Measurements from ENCODE around the gene IQGAP1. TPM values are rescaled to one million over a fixed set of nuclear protein-coding genes. Genes with fewer than 3 reads are reported as not detected.

IQGAP1 gene
- total RNA-seq, 1 donor from 2014 or later, result 61.1 TPM

DNA sequence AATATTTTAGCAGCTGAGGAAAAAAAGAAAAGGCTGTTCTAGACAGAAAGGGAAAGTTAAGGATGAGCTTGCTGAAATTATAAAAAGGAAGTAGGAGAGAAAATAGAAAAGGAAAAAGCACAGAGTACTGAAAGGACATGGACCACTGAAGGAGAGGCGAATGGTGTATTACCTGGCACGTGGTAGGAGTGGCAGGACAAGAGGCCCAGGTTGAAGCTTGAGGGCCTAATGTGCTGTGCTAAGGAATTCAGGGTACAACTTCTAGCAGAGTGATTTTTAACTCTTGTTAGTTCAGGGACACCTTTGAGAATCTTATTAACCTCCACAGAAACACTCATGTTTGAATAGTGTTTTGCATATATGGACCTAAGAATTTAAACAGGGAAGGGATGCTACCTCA is 81.7 kb downstream of the IQGAP1 start:
- Mint-ChIP-seq H3K4me3 (ENCODE audit: unreplicated experiment) (no peak overlapping the region), H3K27me3 (ENCODE audit: unreplicated experiment) (peaks cover 3% of the 10 kb centered on the region), H3K4me1 (ENCODE audit: low read depth, unreplicated experiment) (peaks cover 3% of the 10 kb centered on the region), H3K27ac (ENCODE audit: unreplicated experiment) (no peak overlapping the region), H3K9me3 (ENCODE audit: unreplicated experiment) (peaks cover 2% of the 10 kb centered on the region), H3K36me3 (ENCODE audit: unreplicated experiment) (no peaks in the 10 kb centered on the region)
- TF ChIP-seq, protein P1, sequence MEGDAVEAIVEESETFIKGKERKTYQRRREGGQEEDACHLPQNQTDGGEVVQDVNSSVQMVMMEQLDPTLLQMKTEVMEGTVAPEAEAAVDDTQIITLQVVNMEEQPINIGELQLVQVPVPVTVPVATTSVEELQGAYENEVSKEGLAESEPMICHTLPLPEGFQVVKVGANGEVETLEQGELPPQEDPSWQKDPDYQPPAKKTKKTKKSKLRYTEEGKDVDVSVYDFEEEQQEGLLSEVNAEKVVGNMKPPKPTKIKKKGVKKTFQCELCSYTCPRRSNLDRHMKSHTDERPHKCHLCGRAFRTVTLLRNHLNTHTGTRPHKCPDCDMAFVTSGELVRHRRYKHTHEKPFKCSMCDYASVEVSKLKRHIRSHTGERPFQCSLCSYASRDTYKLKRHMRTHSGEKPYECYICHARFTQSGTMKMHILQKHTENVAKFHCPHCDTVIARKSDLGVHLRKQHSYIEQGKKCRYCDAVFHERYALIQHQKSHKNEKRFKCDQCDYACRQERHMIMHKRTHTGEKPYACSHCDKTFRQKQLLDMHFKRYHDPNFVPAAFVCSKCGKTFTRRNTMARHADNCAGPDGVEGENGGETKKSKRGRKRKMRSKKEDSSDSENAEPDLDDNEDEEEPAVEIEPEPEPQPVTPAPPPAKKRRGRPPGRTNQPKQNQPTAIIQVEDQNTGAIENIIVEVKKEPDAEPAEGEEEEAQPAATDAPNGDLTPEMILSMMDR (IDR thresholded peaks at IDR 0.05; ENCODE audit: partially characterized antibody, unreplicated experiment), result no peak
- DNase-seq, result no peak

DNA sequence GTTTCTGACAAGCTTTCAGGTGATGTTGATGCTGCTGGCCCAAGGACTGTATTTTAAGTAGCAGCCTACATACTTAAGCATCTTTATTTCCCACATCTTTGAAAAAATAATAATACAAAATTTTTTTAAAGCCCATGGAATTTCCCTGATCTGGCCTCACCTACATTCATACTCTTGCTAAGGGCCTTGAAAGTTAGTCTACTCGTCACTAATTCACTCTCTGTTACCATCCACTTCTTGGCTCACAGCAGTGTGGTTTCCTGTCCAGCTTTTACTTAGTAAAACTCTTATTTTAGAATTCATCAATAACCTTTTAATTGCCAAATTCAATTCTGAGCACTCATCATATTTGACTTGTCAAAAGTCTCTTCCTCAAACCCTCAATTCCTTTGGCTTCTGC is 82.4 kb downstream of the IQGAP1 start:
- Mint-ChIP-seq H3K9me3 (ENCODE audit: unreplicated experiment) (peaks cover 2% of the 10 kb centered on the region), H3K27me3 (ENCODE audit: unreplicated experiment) (peaks cover 3% of the 10 kb centered on the region), H3K4me3 (ENCODE audit: unreplicated experiment) (no peak overlapping the region), H3K4me1 (ENCODE audit: low read depth, unreplicated experiment) (peaks cover 3% of the 10 kb centered on the region), H3K27ac (ENCODE audit: unreplicated experiment) (no peak overlapping the region), H3K36me3 (ENCODE audit: unreplicated experiment) (no peaks in the 10 kb centered on the region)
- TF ChIP-seq, protein P1 (IDR thresholded peaks at IDR 0.05; ENCODE audit: partially characterized antibody, unreplicated experiment), result no peak
- DNase-seq, result no peak

DNA sequence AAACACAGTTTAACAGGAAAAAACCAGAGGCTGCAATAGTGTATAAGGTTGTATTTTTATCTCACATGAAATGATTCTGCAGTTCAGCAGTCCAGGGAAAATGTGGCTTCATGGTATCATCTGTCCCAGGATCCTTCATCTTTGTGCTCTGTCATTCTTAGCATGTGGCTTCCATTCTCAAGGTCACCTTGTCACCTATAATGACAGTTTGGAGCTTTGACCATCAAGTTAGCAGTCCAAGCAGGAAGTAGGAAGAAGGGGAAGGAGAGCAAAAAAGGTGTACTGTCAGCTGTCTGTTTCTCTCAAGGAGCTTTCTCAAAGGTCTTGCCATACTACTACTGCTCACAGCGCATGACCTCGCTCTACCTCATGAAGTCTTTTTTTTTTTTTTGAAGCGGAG is 83.1 kb downstream of the IQGAP1 start:
- H3K36me3 Mint-ChIP-seq (ENCODE audit: unreplicated experiment), result no peaks in the 10 kb centered on the region
- H3K27ac Mint-ChIP-seq (ENCODE audit: unreplicated experiment), result no peak overlapping the region
- no peak overlapping the region for H3K4me3 Mint-ChIP-seq (ENCODE audit: unreplicated experiment)
- H3K9me3 Mint-ChIP-seq (ENCODE audit: unreplicated experiment), result peaks cover 2% of the 10 kb centered on the region
- peaks cover 3% of the 10 kb centered on the region for H3K27me3 Mint-ChIP-seq (ENCODE audit: unreplicated experiment)
- no peak for DNase-seq
- peaks cover 3% of the 10 kb centered on the region for H3K4me1 Mint-ChIP-seq (ENCODE audit: low read depth, unreplicated experiment)
- TF ChIP-seq, protein P1 (IDR thresholded peaks at IDR 0.05; ENCODE audit: partially characterized antibody, unreplicated experiment), result no peak

DNA sequence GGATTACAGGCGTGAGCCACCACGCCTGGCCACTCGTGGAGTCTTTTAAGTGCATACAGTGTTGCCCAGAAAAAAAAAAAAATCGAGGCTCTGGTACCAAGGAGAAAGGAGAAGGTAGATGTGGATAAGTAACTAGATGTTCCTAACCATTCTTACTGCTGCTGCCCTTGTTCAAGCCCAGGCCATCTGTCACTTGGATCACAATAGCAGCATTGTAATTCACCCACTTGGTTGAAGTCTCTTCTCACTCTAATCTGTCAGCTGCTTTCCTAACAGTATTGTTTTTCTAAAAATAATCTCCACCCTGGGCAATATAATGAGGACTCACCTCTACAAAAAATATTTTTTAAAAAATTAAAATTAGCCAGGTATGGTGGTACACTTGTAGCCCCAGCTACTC is 83.7 kb downstream of the IQGAP1 start:
- Mint-ChIP-seq H3K36me3 (ENCODE audit: unreplicated experiment) (no peaks in the 10 kb centered on the region), H3K4me3 (ENCODE audit: unreplicated experiment) (no peak overlapping the region)

DNA sequence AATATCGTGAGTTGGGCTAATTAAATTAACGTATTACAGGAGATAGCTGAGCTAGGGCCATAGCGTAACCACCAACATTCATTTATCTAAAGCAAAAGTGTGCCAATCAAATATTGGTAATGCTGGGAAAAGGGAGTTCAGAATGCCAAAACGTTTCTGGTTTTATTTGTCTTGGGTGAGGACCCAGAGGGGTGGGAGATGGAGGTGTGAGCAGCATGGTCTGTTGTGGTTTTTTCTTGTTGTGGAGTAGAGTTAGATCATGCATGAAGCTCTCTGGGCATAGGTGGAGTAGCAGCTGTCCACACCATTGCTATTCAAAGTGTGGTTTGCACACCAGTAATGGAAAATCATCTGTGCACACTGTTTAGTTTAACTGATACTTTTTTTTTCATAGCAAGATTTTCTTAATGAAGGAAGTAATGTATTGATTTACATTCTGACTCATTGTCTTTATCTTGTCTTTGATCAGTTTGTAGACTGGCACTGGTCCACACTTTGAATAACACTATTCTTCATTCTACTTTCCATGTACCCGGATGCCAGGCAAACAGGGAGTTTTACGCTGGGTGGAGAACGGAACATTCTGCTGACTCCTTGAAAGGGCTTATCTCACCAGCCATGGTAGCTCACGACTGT is 90.9 kb downstream of the IQGAP1 start:
- Mint-ChIP-seq H3K27ac (ENCODE audit: unreplicated experiment) (no peak overlapping the region), H3K27me3 (ENCODE audit: unreplicated experiment) (no peaks in the 10 kb centered on the region), H3K4me1 (ENCODE audit: low read depth, unreplicated experiment) (no peaks in the 10 kb centered on the region), H3K4me3 (ENCODE audit: unreplicated experiment) (no peak overlapping the region), H3K9me3 (ENCODE audit: unreplicated experiment) (peaks cover 2% of the 10 kb centered on the region), H3K36me3 (ENCODE audit: unreplicated experiment) (no peaks in the 10 kb centered on the region)
- TF ChIP-seq, protein P1 (IDR thresholded peaks at IDR 0.05; ENCODE audit: partially characterized antibody, unreplicated experiment), result no peak
- no peak for DNase-seq

More for the DNA sequence above, 83.7 kb downstream of the IQGAP1 start:
- H3K4me1 Mint-ChIP-seq (ENCODE audit: low read depth, unreplicated experiment), result peaks cover 3% of the 10 kb centered on the region
- TF ChIP-seq, protein P1 (IDR thresholded peaks at IDR 0.05; ENCODE audit: partially characterized antibody, unreplicated experiment), result no peak
- H3K27ac Mint-ChIP-seq (ENCODE audit: unreplicated experiment), result no peak overlapping the region
- DNase-seq, result no peak
- H3K27me3 Mint-ChIP-seq (ENCODE audit: unreplicated experiment), result peaks cover 3% of the 10 kb centered on the region
- H3K9me3 Mint-ChIP-seq (ENCODE audit: unreplicated experiment), result peaks cover 2% of the 10 kb centered on the region

Data from glutamatergic neuron (in vitro differentiated cells).